HG02759 (cell line): Measurements from ENCODE around the gene ZBTB40.

Source experiments
- ATAC-seq: cut with Tn5 transposase; IDR thresholded peaks from one replicate; pipeline ENCODE4 v1.9.1; 2021; ENCODE audit warnings: mild to moderate bottlenecking, moderate library complexity; ENCODE audit not compliant: unreplicated experiment

ZBTB40 gene

DNA sequence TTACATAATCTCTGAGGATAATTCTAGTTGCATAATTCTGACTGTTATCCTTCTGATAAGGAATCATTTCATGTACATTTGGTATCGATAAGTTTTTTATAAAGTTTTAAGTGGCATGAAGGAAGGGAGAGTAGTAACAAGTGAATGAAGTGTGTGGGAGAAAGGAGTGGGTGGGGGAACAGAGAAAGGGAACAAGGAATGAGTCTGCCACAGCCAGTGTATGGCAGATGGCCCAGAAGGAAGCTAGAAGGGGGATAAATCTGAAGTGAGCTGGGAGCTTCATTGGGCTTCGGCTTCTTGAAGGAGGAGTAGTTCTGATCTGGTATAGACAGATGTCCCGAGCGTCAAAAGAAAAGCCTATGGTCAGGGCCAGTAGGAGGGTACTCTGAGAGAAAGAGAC lies 18.6 kb downstream of the ZBTB40 start:
- ATAC-seq, result no peak

DNA sequence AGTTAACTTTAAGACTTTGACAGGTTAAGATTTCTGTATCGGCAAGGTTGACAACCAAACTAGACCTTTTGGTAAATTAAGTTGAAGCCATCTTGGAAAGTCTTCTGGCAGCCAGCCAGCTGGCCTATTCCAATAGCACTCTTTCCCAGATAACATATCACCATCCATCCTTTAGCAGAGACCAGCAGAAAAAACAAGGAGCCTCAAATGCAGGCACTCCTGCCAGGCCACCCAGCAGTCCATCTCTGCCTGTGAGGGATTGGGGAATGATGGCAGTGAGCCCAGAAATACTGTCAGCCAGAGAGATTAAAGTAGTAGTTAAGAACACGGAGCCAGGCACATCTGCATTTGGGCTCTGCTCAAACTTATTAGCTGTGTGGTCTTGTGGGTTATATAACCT lies 19.4 kb downstream of the ZBTB40 start:
- ATAC-seq, result no peak

- no peak for ATAC-seq
These were observed 20.0 kb downstream of the ZBTB40 start for GRCh38 chr1:22471610-22472009.

DNA sequence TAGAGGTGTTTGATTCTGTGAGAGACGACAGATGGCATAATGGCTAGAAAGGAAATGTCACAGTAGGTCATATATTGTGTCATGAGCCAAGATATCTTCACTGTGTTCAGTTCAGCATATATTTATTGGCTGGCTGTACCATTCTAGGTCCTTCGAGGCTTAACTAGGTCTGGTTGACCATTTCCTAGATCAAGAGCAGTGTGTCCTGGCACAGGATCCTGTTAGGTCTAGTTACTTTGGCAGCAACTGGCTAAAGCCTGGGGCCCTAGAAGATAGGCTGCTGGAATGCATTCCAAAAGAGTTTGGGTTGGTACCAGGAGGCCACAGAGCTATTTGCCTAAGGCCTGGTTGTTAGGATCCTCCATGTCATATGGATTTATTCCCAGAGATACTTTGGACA lies 20.9 kb downstream of the ZBTB40 start:
- ATAC-seq, result no peak

DNA sequence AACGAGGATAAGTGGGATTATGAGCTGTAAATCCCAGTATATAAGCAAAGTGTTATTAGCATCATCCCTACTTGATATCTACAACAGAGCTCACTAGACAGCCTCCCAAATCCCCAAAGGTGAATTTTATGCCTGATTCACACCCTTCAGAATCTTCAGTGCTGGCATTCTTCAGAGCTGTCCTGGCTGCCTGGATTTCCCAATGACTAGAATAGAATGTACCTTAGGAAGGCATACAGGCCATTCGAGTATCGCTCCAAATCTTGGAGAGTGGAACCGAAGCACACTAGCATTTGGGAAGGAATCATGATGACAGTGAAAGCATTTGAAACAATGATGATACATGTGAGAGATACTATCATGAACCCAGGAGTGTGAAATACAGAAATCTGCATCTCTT lies 22.3 kb downstream of the ZBTB40 start:
- no peak for ATAC-seq

- ATAC-seq, result no peak
These were observed 24.9 kb downstream of the ZBTB40 start for GRCh38 chr1:22476566-22476965.

- ATAC-seq, result no peak
These were observed 31.5 kb downstream of the ZBTB40 start for GRCh38 chr1:22483121-22483520.

GRCh38 chr1:22484706-22485345 lies 33.2 kb downstream of the ZBTB40 start:
- no peak for ATAC-seq

- no peak for ATAC-seq
These were observed 33.8 kb downstream of the ZBTB40 start for GRCh38 chr1:22485431-22485830.

DNA sequence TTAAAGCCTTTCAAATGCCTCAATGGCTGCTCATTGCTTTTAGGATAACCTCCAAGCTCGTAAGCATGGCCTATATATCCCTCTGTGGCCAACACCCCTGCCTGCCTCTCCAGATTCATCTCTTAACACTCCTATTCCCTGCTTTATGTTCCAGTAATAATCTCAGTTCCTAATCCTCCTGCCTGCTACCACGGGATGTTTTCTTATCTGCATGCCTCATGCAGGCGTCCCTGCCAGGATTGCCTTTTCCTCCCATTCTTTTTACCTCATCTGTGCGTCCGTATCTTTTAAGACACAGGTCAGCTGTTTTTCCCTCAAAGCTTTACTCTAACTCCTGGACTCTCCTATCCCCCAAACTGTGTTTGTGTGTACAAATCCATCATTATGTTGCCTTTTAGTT lies 36.1 kb downstream of the ZBTB40 start:
- ATAC-seq, result no peak

- no peak for ATAC-seq
These were observed 36.7 kb downstream of the ZBTB40 start for GRCh38 chr1:22488319-22488718.

GRCh38 chr1:22489278-22489677 lies 37.6 kb downstream of the ZBTB40 start:
- ATAC-seq, result no peak

GRCh38 chr1:22489823-22490222 lies 38.2 kb downstream of the ZBTB40 start:
- no peak for ATAC-seq

DNA sequence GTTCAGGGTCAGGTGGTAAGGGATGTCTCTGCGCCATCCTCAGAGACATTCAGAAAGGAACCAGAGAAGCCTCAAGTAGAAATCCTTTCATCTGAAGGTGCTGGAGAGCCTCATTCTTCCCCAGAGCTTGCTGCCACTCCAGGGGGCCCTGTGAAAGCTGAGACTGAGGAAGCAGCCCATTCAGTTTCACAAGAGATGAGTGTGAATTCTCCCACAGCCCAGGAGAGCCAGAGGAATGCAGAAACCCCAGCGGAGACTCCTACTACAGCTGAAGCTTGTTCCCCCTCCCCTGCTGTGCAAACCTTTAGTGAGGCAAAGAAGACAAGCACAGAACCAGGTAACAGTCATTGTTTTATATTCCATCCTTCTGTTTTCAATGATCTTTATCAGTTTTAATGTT lies 38.7 kb downstream of the ZBTB40 start:
- ATAC-seq, result no peak

- no peak for ATAC-seq
These were observed 40.5 kb downstream of the ZBTB40 start for GRCh38 chr1:22491995-22492715.

DNA sequence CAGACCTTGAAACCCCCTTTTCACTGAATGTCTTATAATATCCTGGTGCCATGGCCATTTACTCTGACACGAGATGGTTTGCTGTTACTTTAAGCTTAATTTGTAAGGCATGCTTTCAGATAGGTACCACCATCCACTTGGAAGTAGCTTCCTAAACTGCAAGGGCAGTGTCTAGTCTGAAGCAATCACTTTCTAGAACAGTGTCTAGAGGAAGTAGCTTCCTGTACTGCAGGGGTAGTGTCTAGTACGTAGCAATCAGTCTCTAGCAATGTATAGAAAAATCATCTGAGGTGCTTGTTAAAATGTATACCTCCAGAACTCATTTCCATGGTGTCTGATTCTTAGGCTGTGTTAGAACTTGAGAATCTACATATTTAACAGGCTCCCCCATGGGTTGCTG lies 42.5 kb downstream of the ZBTB40 start:
- ATAC-seq, result no peak

GRCh38 chr1:22494943-22495579 lies 43.4 kb downstream of the ZBTB40 start:
- ATAC-seq, result no peak

GRCh38 chr1:22496536-22497160 lies 45.0 kb downstream of the ZBTB40 start:
- ATAC-seq, result no peak

DNA sequence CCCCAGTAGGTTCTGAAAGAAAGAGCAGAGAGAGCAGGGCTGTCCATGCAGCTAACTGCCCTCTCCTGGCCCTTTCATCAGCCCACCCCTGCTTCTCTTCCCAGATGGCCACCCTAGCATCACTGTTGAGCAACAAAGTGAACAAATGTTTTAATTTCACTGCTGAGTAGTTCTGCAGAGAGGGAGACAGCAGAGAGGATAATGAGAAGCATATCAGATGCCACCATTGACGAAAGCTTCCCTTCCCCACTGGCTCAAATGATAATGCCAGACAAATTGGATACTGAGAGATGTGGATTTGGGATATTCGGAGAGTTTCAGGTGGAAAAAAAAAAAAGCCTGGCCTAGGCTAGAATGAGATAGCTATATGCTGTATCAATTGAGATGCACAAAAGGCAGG lies 46.8 kb downstream of the ZBTB40 start:
- no peak for ATAC-seq

DNA sequence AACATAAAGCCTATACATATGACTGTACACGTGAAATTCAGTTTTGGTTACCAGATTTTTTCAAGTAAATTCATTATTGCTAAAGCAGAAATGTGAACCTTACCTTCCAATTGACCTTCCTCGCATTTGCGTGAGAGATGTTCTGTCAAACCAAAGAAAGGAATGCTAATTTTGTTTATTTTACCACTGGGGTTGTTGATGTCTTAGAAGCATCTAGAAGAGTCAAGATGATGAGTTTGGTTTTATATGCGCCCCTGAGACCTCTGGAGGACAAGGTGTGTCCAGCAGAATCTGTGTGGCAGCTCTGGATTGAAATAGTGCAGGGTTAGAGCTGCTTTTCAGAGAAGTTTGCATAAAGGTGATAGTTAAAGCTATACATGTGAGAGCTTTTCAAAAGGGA lies 48.4 kb downstream of the ZBTB40 start:
- no peak for ATAC-seq

DNA sequence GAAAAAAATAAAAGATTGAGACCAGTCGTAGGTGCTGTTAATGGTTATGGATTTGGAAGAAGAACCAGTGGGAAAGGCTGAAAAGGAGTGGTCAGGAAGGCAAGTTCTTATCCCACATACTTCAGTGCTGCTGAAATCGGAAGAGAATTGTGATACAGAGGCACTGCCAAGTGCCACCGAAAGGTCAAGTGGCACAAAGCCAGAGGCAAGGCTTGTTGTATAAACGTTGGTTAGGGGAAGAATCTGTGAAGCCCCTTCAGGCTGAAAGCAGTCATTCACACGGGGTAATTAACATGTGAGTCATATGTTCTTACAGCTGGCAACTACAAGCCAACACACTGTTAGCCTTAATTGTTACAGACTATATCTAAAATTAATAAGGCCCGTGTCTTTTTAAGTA lies 48.8 kb downstream of the ZBTB40 start:
- ATAC-seq, result no peak

GRCh38 chr1:22502202-22502601 lies 50.6 kb downstream of the ZBTB40 start:
- ATAC-seq, result no peak
